ENCODE data around the gene MTA1. TPM values are rescaled to one million over a fixed set of nuclear protein-coding genes. Genes with fewer than 3 reads are reported as not detected.
A peak's percentile ranks its signal among the peaks of the same experiment; 100 is the strongest.

Gene MTA1
- total and polyA plus RNA-seq, 2 donors (not counting 1 experiment from before 2014, with no cell fraction given) = 137 to 147 TPM

DNA sequence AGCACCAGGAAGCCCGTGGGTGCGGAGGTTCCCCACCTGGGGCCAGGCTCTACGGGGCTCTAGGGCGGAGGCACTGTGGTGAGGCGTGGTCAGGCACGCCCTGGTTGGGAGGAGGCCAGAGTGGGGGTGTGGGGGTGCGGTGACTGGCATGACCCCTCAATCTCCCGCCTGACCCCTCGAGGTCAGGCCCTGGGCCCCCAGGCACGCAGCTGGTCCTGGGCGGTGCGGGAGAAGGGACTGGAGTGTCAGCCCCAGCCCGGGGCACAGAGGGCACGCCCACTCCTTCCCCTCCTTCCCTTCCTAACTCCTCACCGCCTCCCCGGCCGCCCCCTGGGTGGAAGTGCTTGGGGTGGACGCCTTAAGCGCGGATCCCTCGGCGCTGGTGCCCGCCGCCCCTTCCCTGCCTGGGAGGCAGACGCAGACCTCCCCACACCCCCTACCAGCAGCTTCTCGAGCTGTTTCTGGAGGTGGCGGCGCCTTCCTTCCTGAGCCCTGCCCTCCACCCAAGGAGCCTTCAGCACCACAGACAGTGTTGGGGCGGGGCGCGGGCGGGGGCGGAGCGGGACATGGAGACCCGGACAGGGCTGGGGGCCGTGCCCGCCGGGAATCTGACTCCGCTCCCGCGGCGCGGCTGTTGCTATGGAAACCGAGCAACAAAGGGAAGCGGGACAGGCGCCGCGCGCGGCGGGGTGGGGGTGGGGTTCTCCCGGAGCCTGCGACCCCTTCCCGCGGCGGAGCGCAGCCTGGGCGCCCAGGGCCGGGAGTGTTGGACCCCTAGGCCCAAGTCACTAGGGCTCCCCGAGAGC, 54.3 kb downstream of the MTA1 start:
- CTCF ChIA-PET = interaction anchor here (0.8 to 1.3 kb wide), 3 partner anchors 16 to 54 kb away, joined by 3 to 6 read pairs (median 4); no protein-coding TSS in a partner anchor
- Histone ChIP-seq H3K27ac (ENCODE audit: low read length in 2 of 2) (peak overlapping the region in 1 of 2 donors; percentile 57), H3K36me3 (replicated peaks in 1 of 2; ENCODE audit: control extremely low read depth in 1 of 2, control insufficient read depth in 1 of 2, extremely low read depth in 1 of 2, insufficient read depth in 2 of 2, low read length in 1 of 2) (peaks cover 0 to under 1% of the 10 kb centered on the region in 2 experiments), H3K9ac (ENCODE audit: low read length) (peak overlapping the region; percentile 65), H3K27me3 (replicated peaks in 1 of 4; ENCODE audit: control extremely low read depth in 1 of 4, control insufficient read depth in 3 of 4, insufficient read depth in 4 of 4, low read length in 3 of 4) (peaks cover 0 to 46% (median 11%) of the 10 kb centered on the region in 4 experiments), H3K4me3 (ENCODE audit: control extremely low read depth in 1 of 5, extremely low read depth in 1 of 5, insufficient read depth in 1 of 5, low read depth in 2 of 5, low read length in 4 of 5) (peak overlapping the region in 4 of 5 experiments; percentile 32 to 64 (median 55)), H3K9me3 (ENCODE audit: control extremely low read depth in 1 of 3, control insufficient read depth in 2 of 3, insufficient read depth in 1 of 3, low read length in 2 of 3) (peaks cover 0 to 39% (median 0%) of the 10 kb centered on the region in 3 donors), H3K4me2 (replicated peaks; ENCODE audit: low read depth, low read length, poor library complexity, severe bottlenecking) (peak overlapping the region; percentile 95), H3K79me2 (ENCODE audit: control insufficient read depth, insufficient read depth, low read length) (no peaks in the 10 kb centered on the region), H3K4me1 (ENCODE audit: control insufficient read depth in 2 of 2, insufficient read depth in 2 of 2, low read length in 2 of 2) (peaks cover 40 to 50% of the 10 kb centered on the region in 2 donors), H4K20me1 (ENCODE audit: control insufficient read depth, insufficient read depth, low read length, poor library complexity, severe bottlenecking) (peaks cover 15% of the 10 kb centered on the region), H2AFZ (ENCODE audit: insufficient read depth, low read depth, low read length, poor library complexity, severe bottlenecking) (peak overlapping the region; percentile 62)
- H3K27me3 Mint-ChIP-seq = no peaks in the 10 kb centered on the region
- peak overlapping the region; percentile 80 for H3K4me3 Mint-ChIP-seq
- under 1% methylated on average over 47 of the region's 60 CpGs for WGBS (ENCODE audit: insufficient coverage)
- no peak for TF ChIP-seq EZH2 (IDR thresholded peaks at IDR 0.05; ENCODE audit: borderline replicate concordance, insufficient read depth, low read depth, low read length, poor library complexity, severe bottlenecking)
- TF ChIP-seq, protein P1, sequence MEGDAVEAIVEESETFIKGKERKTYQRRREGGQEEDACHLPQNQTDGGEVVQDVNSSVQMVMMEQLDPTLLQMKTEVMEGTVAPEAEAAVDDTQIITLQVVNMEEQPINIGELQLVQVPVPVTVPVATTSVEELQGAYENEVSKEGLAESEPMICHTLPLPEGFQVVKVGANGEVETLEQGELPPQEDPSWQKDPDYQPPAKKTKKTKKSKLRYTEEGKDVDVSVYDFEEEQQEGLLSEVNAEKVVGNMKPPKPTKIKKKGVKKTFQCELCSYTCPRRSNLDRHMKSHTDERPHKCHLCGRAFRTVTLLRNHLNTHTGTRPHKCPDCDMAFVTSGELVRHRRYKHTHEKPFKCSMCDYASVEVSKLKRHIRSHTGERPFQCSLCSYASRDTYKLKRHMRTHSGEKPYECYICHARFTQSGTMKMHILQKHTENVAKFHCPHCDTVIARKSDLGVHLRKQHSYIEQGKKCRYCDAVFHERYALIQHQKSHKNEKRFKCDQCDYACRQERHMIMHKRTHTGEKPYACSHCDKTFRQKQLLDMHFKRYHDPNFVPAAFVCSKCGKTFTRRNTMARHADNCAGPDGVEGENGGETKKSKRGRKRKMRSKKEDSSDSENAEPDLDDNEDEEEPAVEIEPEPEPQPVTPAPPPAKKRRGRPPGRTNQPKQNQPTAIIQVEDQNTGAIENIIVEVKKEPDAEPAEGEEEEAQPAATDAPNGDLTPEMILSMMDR (IDR thresholded peaks at IDR 0.05) = no peak
- peak overlapping the region; percentile 68 for H3K27ac Mint-ChIP-seq
- DNase-seq (peak; percentile 75), ATAC-seq (ENCODE audit: low read depth) (peak; percentile 50)
- peaks cover 35% of the 10 kb centered on the region for H3K4me1 Mint-ChIP-seq
- H3K9me3 Mint-ChIP-seq (ENCODE audit: insufficient read depth) = no peaks in the 10 kb centered on the region
- POLR2A ChIA-PET = interaction anchor here (0.7 to 1.3 kb wide), 3 partner anchors 16 to 551 kb away, joined by 3 to 5 read pairs (median 3); no protein-coding TSS in a partner anchor
- intact Hi-C loops (cut with micrococcal nuclease) = loop anchor here (2.0 kb wide), 1 partner anchor 17 kb away; the partner anchor contains the start of gene TEDC1
